ENCODE data around the gene RHBDD2.

Gene RHBDD2

DNA sequence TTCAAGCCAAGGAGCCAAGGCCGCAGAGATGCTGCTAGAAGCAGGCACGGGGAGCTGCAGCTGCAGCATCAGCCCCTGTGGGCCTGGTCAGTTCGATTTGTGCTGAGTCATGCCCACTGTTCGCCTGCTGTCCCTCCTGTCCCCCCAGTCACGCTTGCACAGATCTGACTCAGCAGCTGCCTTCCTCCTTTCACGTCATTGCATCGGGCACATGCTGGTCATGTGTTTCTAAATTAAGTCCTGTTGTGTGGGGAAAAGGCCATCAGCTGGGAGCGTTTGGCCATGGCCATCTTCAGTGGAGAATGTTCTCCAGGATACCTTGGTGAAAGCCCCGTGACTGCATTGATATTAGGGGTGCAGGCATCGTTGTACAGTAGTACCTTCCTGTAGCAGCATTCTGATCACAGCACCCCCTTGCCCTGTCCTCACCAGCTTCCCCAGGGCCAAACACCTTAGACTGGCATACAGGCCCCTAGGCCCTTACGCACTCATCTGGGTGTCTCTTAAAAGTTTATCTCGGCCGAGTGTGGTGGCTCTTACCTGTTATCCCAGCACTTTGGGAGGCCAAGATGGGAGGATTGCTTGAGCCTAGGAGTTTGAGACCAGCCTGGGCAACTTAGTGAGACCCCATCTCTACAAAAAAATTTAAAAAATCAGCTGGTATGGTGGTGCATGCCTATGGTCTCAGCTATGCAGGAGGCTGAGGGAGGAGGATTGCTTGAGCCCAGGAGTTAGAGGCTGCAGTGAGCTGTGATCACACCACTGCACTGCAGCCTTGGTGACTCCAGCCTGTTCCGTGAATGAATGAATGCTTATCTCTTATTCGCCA, 59.3 kb downstream of the RHBDD2 start:
- no peak overlapping the region for H3K27ac ChIP-seq (ENCODE audit: low read depth, low read length)
- H3K4me1 ChIP-seq (ENCODE audit: control insufficient read depth, low read length), result no peaks in the 10 kb centered on the region
- no peaks in the 10 kb centered on the region for H3K9me2 ChIP-seq (replicated peaks; ENCODE audit: control insufficient read depth, low read length)
- no peaks in the 10 kb centered on the region for H3K36me3 ChIP-seq (ENCODE audit: control insufficient read depth, low read length)
- H3K79me2 ChIP-seq (ENCODE audit: control insufficient read depth, low read length), result no peaks in the 10 kb centered on the region
- H4K20me1 ChIP-seq (ENCODE audit: control insufficient read depth, insufficient read depth, low read depth, low read length), result peaks cover 3% of the 10 kb centered on the region; the same call in 1 of the 2 replicates
- no peaks in the 10 kb centered on the region for H3K27me3 ChIP-seq (ENCODE audit: control insufficient read depth, low read length)
- H3K4me3 ChIP-seq (ENCODE audit: low read length), result no peak overlapping the region
- TF ChIP-seq CTCF (IDR thresholded peaks at IDR 0.05; ENCODE audit: low read depth, low read length, poor library complexity, severe bottlenecking), result no peak
- TF ChIP-seq EZH2phosphoT487 (IDR thresholded peaks at IDR 0.05; ENCODE audit: borderline replicate concordance, low read length), result no peak
- H3K4me2 ChIP-seq (ENCODE audit: low read length), result no peak overlapping the region
- H3K9me3 ChIP-seq (ENCODE audit: control insufficient read depth, insufficient read depth, low read length), result no peaks in the 10 kb centered on the region
- no peaks in the 10 kb centered on the region for H3F3A ChIP-seq (ENCODE audit: control insufficient read depth, insufficient read depth)

All from DOHH2 (cell line).